IMR-90 (cell line): ENCODE measurements around the gene IP6K3. TPM values are rescaled to one million over a fixed set of nuclear protein-coding genes. Genes with fewer than 3 reads are reported as not detected.

Experiments used
- ATAC-seq: fragments of 200-7000 bp; cut with Tn5 transposase; 2 replicates; pipeline ENCODE4 v1.9.1; 2020; ENCODE audit warnings: low read depth, mild to moderate bottlenecking, moderate library complexity
- BruUV-seq: library from RNA; stranded (reverse); fragments of 400-500 nt; replicated peaks from 2 replicates; lab custom pipeline; 2021; lab: Mats Ljungman, UMichigan
- CTCF ChIA-PET: fragments of 300-600 bp; formaldehyde crosslinking; extraction: SDS; loops from one replicate; lab custom pipeline; 2021; ENCODE audit warnings: antibody characterized with exemption; lab: Yijun Ruan, JAX
- POLR2A ChIA-PET: fragments of 300-600 bp; sonication (Branson Sonifier 250); formaldehyde crosslinking; loops from one replicate; lab custom pipeline; 2022; ENCODE audit warnings: antibody characterized with exemption; ENCODE audit not compliant: unreplicated experiment; lab: Charles Lee
- DNase-seq: peaks from one replicate; pipeline ENCODE4 v3.0.0; 2013
- H2AFZ ChIP-seq: replicated peaks from 2 replicates; pipeline ENCODE3; 2013; ENCODE audit warnings: low read length, mild to moderate bottlenecking; ENCODE audit not compliant: poor library complexity
- H2AK5ac ChIP-seq: 2 replicates; pipeline ENCODE4 v1.6.1; 2013; ENCODE audit warnings: low read depth, low read length, inconsistent platforms
- H2AK9ac ChIP-seq: replicated peaks from 2 replicates; pipeline ENCODE3; 2013; ENCODE audit warnings: mild to moderate bottlenecking, low read depth, low read length, moderate library complexity; ENCODE audit not compliant: poor library complexity
- H2BK120ac ChIP-seq: 2 replicates; pipeline ENCODE4 v1.6.1; 2013; ENCODE audit warnings: low read depth, low read length, inconsistent platforms
- H2BK15ac ChIP-seq: 3 replicates; pipeline ENCODE4 v1.6.1; 2013; ENCODE audit warnings: low read depth, low read length, inconsistent platforms
- H2BK20ac ChIP-seq: 2 replicates; pipeline ENCODE4 v1.6.1; 2013; ENCODE audit warnings: low read depth, mild to moderate bottlenecking, inconsistent platforms, low read length, moderate library complexity
- H2BK5ac ChIP-seq: 2 replicates; pipeline ENCODE4 v1.6.1; 2013; ENCODE audit warnings: mild to moderate bottlenecking, low read depth, low read length, inconsistent platforms; ENCODE audit not compliant: poor library complexity, severe bottlenecking
- H3K14ac ChIP-seq: replicated peaks from 2 replicates; pipeline ENCODE4 v1.6.1; 2013; ENCODE audit warnings: low read depth, low read length, inconsistent platforms
- H3K18ac ChIP-seq: 2 replicates; pipeline ENCODE4 v1.6.1; 2013; ENCODE audit warnings: low read depth, low read length, control low read depth
- H3K23ac ChIP-seq: 2 replicates; pipeline ENCODE4 v1.6.1; 2013; ENCODE audit warnings: low read depth, low read length, inconsistent platforms
- H3K27ac ChIP-seq: 2 replicates; pipeline ENCODE4 v1.5.1; 2013; ENCODE audit warnings: mild to moderate bottlenecking, control low read depth, low read length; ENCODE audit not compliant: insufficient read depth
- H3K27me3 ChIP-seq: 2 replicates; pipeline ENCODE4 v1.6.1; 2013; ENCODE audit warnings: low read length; ENCODE audit not compliant: control insufficient read depth, insufficient read depth
- H3K36me3 ChIP-seq: 2 replicates; pipeline ENCODE4 v1.6.1; 2013; ENCODE audit warnings: low read length, mixed read lengths; ENCODE audit not compliant: control insufficient read depth, insufficient read depth
- H3K4ac ChIP-seq: 2 replicates; pipeline ENCODE4 v1.6.1; 2013; ENCODE audit warnings: low read depth, low read length, inconsistent platforms
- H3K4me1 ChIP-seq: 2 replicates; pipeline ENCODE4 v1.6.1; 2013; ENCODE audit warnings: low read length, mixed read lengths; ENCODE audit not compliant: control insufficient read depth, insufficient read depth
- H3K4me2 ChIP-seq: 2 replicates; pipeline ENCODE4 v1.6.1; 2013; ENCODE audit warnings: low read depth, mild to moderate bottlenecking, control low read depth, low read length, moderate library complexity
- H3K4me3 ChIP-seq: 2 replicates; pipeline ENCODE4 v1.5.1; 2013; ENCODE audit warnings: low read depth, mild to moderate bottlenecking, control low read depth, low read length, moderate library complexity; ENCODE audit not compliant: insufficient read depth
- H3K56ac ChIP-seq: 2 replicates; pipeline ENCODE4 v1.6.1; 2013; ENCODE audit warnings: low read length, inconsistent platforms; ENCODE audit not compliant: insufficient read depth; ENCODE audit errors: extremely low read depth
- H3K79me1 ChIP-seq, 2 experiments: 2 replicates each; pipeline ENCODE4 v1.6.1; 2013; ENCODE audit warnings: low read length in 2 of 2, inconsistent platforms in 1 of 2, low read depth in 1 of 2
- H3K9ac ChIP-seq: 2 replicates; pipeline ENCODE4 v1.6.1; 2013; ENCODE audit warnings: low read depth, low read length, control low read depth
- H3K9me1 ChIP-seq: 2 replicates; pipeline ENCODE4 v1.6.1; 2013; ENCODE audit warnings: low read length, inconsistent platforms; ENCODE audit not compliant: insufficient read depth
- H3K9me3 ChIP-seq: 2 replicates; pipeline ENCODE4 v1.6.1; 2013; ENCODE audit warnings: low read length; ENCODE audit not compliant: control insufficient read depth, insufficient read depth
- H4K20me1 ChIP-seq: 2 replicates; pipeline ENCODE4 v1.6.1; 2013; ENCODE audit warnings: low read length, inconsistent platforms; ENCODE audit not compliant: insufficient read depth
- H4K5ac ChIP-seq: 2 replicates; pipeline ENCODE4 v1.6.1; 2013; ENCODE audit warnings: mild to moderate bottlenecking, low read depth, low read length, control low read depth
- H4K8ac ChIP-seq, 2 experiments: 2 replicates each; pipeline ENCODE4 v1.6.1; 2013; ENCODE audit warnings: low read depth in 2 of 2, low read length in 2 of 2, control low read depth in 1 of 2, inconsistent platforms in 1 of 2
- H4K91ac ChIP-seq: 2 replicates; pipeline ENCODE4 v1.6.1; 2013; ENCODE audit warnings: low read depth, low read length, inconsistent platforms; ENCODE audit not compliant: insufficient read depth
- MAFK ChIP-seq: IDR thresholded peaks from 2 replicates; pipeline ENCODE4 v1.6.1; 2012; ENCODE audit warnings: low read depth, low read length, improper control_type of control experiment
- WGBS, 2 experiments: methylation state at CpG; one replicate each; pipeline versions ENCODE4 v1.1.5 to v1.1.7; 2013; ENCODE audit warnings: missing lambda C conversion rate in 2 of 2; ENCODE audit not compliant: insufficient read length in 1 of 2; ENCODE audit errors: extremely low coverage in 2 of 2; 5-methylcytosine and 5-hydroxymethylcytosine counted together
- dilution Hi-C: fragments of 300-500 bp; cut with HindIII; formaldehyde crosslinking; loops from one replicate; pipeline ENCODE4 v1.14.3; 2018; ENCODE audit warnings: low sequenced_read_pairs; ENCODE audit not compliant: unreplicated experiment
- in situ Hi-C: fragments of 300-500 bp; cut with MboI; formaldehyde crosslinking; loops from 3 replicates; pipeline ENCODE4 v1.14.3; 2019; ENCODE audit warnings: low sequenced_read_pairs, inconsistent platforms, mixed read lengths
- intact Hi-C: fragments of 100-400 bp; cut with micrococcal nuclease; formaldehyde crosslinking; loops from 2 replicates; pipeline ENCODE4 v1.10.0; 2022
- polyA plus RNA-seq, 3 experiments: library from polyadenylated mRNA; depleted of rRNA; stranded (reverse); fragments of >200 nt; gene quantifications; 2 replicates each; pipeline ENCODE4 v1.2.3, GENCODE V29; 2012; ENCODE audit warnings: low replicate concordance in 1 of 3
- total RNA-seq: library from RNA; depleted of rRNA; stranded (reverse); fragments of >200 nt; gene quantifications from 2 replicates; pipeline ENCODE4 v1.2.3, GENCODE V29; 2012
- TF ChIP-seq, protein P1 (sequence below): conservative IDR thresholded peaks from 2 replicates; pipeline ENCODE4 v1.5.1; 2012; ENCODE audit warnings: mild to moderate bottlenecking, low read depth, low read length, improper control_type of control experiment

The IP6K3 gene
- total and polyA plus RNA-seq, 2 of the 4 experiments (the other 2 are of a cell fraction): 0.18 to 0.51 TPM

DNA sequence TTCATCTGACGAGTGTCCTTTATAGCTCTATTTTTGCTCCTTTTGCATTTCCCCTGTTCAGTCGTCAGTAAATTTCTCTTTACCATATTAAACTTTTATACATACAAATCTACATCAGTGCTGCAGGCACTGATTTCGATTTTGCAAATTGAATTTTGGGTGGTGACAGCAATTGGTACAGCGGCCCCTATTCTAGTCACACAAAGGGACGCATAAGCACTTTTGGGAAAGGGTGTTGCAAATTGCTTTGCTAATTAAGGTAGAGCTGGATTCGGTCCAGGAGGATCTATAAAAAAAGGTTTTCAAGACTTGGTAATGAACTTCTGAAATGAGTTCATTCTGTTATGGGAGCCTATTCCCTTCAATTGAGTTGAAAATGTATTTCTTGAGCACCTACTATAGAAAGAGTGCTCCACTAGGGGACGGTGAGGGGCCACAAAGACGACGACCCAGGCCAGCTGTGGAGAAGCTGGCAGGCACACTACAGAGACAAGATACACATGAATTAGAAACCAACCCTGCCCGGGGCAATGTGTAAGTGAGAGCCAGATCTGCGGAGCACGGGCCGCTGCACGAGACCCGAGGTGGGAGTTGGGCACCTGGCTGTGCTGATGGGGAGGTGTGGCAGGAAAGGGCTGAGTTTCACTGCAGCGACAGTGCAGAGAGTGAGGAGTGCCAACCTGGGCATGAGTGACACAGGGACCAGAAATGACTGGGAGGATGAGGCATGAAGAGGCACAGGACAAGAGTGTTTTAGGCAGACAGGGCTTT is 40.6 kb downstream of the IP6K3 start (continued):
- TF ChIP-seq MAFK: no peak

DNA sequence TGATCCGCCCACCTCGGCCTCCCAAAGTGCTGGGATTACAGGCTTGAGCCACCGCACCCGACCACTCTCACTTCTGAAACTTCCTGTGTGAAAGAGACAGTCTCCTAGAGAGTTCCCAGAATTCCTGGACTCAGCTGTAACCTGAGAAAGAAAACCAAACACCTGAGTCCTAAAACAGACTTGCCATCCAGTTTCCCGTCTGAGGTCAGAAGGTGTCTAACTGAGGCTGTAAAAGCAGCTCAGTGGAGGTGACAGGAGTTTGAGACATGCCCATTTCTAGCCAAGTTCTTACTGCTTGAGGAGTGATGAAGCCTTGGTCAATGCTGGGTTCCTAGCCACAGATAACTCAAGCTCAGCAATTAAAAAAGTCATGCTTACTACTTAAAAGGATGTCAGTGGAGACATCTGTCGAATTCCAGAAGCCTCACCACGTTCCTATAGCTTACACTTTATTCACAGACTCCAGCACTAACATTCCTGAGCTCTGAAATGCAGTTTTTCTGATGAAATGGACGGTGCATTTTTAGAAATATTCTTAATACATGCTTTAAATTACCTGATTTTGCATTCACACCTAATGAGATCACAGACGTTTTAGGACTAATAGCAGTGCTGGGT is 41.3 kb downstream of the IP6K3 start:
- TF ChIP-seq, protein P1, sequence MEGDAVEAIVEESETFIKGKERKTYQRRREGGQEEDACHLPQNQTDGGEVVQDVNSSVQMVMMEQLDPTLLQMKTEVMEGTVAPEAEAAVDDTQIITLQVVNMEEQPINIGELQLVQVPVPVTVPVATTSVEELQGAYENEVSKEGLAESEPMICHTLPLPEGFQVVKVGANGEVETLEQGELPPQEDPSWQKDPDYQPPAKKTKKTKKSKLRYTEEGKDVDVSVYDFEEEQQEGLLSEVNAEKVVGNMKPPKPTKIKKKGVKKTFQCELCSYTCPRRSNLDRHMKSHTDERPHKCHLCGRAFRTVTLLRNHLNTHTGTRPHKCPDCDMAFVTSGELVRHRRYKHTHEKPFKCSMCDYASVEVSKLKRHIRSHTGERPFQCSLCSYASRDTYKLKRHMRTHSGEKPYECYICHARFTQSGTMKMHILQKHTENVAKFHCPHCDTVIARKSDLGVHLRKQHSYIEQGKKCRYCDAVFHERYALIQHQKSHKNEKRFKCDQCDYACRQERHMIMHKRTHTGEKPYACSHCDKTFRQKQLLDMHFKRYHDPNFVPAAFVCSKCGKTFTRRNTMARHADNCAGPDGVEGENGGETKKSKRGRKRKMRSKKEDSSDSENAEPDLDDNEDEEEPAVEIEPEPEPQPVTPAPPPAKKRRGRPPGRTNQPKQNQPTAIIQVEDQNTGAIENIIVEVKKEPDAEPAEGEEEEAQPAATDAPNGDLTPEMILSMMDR: no peak

More for the DNA sequence above, 41.3 kb downstream of the IP6K3 start:
- ATAC-seq: peak; percentile 25; the same call in 1 of the 2 replicates
- no peak overlapping the region for H3K27ac ChIP-seq
- H2AK9ac ChIP-seq: no peak overlapping the region
- H3K4me3 ChIP-seq: no peak overlapping the region
- intact Hi-C loops (no loop called here), in situ Hi-C loops (loop anchor here (10.0 kb wide), 1 partner anchor 251 kb away; the partner anchor contains the start of gene ZBTB9), dilution Hi-C loops (no loop called here)
- H3K4ac ChIP-seq: no peak overlapping the region
- no peak overlapping the region for H2BK15ac ChIP-seq
- H2BK120ac ChIP-seq: no peak overlapping the region
- peaks cover 10% of the 10 kb centered on the region for H3K36me3 ChIP-seq
- peaks cover 3% of the 10 kb centered on the region; the same call in 1 of the 2 replicates for H3K4me1 ChIP-seq
- peaks cover 15 to 49% of the 10 kb centered on the region in 2 experiments for H3K79me1 ChIP-seq
- no peak overlapping the region for H4K8ac ChIP-seq
- no peak overlapping the region for H2BK20ac ChIP-seq
- WGBS, 2 experiments: 73% methylated on average over 3 of the region's 9 CpGs; no CpG with 5 or more reads in 1 of the 2 experiments
- no peak overlapping the region for H3K9ac ChIP-seq
- H3K18ac ChIP-seq: no peak overlapping the region
- H3K27me3 ChIP-seq: no peaks in the 10 kb centered on the region
- H3K56ac ChIP-seq: no peak overlapping the region
- H4K20me1 ChIP-seq: no peaks in the 10 kb centered on the region
- ChIA-PET POLR2A (interaction anchor here (1.0 kb wide), 1 partner anchor 34 kb away, joined by 3 read pairs; no protein-coding TSS in a partner anchor), CTCF (no interaction called here)
- no peaks in the 10 kb centered on the region for H3K9me3 ChIP-seq
- no peak overlapping the region for H4K91ac ChIP-seq
- H2BK5ac ChIP-seq: no peak overlapping the region
- H3K14ac ChIP-seq: no peak overlapping the region
- H3K23ac ChIP-seq: no peak overlapping the region
- H2AFZ ChIP-seq: no peak overlapping the region
- DNase-seq: peak; percentile 33
- no peak overlapping the region for H4K5ac ChIP-seq
- H3K4me2 ChIP-seq: no peak overlapping the region
- no peak overlapping the region for H2AK5ac ChIP-seq
- BruUV-seq: no TSS peak
- H3K9me1 ChIP-seq: peaks cover 9% of the 10 kb centered on the region
